GM23338 (cell line): ENCODE data around the gene OR52M1.

Experiments
- CREB1 ChIP-seq: fragments of 250-450 bp; sonication (Bioruptor Pico); IDR thresholded peaks from 2 replicates; pipeline ENCODE4 v1.5.0; 2020; ENCODE audit warnings: low read depth, mild to moderate bottlenecking, moderate library complexity
- TF ChIP-seq, protein P1 (sequence below), 2 experiments: fragments of 200-600 bp in 1 of 2; sonication (generic) in 1 of 2; conservative IDR thresholded peaks; 2 replicates each; pipeline versions ENCODE4 v1.5.1 to v1.6.1; 2016 to 2017; ENCODE audit warnings: antibody characterized with exemption in 2 of 2, low read depth in 2 of 2, mild to moderate bottlenecking in 2 of 2, moderate library complexity in 1 of 2

GRCh38 chr11:4560467-4560866, 15.5 kb downstream of the OR52M1 start:
- TF ChIP-seq CREB1 (CRISPR knock-in tag), result no peak
- TF ChIP-seq, protein P1, sequence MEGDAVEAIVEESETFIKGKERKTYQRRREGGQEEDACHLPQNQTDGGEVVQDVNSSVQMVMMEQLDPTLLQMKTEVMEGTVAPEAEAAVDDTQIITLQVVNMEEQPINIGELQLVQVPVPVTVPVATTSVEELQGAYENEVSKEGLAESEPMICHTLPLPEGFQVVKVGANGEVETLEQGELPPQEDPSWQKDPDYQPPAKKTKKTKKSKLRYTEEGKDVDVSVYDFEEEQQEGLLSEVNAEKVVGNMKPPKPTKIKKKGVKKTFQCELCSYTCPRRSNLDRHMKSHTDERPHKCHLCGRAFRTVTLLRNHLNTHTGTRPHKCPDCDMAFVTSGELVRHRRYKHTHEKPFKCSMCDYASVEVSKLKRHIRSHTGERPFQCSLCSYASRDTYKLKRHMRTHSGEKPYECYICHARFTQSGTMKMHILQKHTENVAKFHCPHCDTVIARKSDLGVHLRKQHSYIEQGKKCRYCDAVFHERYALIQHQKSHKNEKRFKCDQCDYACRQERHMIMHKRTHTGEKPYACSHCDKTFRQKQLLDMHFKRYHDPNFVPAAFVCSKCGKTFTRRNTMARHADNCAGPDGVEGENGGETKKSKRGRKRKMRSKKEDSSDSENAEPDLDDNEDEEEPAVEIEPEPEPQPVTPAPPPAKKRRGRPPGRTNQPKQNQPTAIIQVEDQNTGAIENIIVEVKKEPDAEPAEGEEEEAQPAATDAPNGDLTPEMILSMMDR (conservative IDR thresholded peaks at IDR 0.05; ENCODE audit: low read depth in 2 of 2), result no peak
